Ishikawa (cell line): ENCODE data around the gene OGDHL.
A peak's percentile ranks its signal among the peaks of the same experiment; 100 is the strongest.

Source experiments
- CEBPB ChIP-seq: IDR thresholded peaks from 2 replicates; pipeline ENCODE4 v1.6.1; 2012
- CREB1 ChIP-seq: IDR thresholded peaks from 2 replicates; pipeline ENCODE4 v1.6.1; 2012; ENCODE audit warnings: low read depth
- EGR1 ChIP-seq: IDR thresholded peaks from 2 replicates; pipeline ENCODE4 v1.6.1; 2012
- EP300 ChIP-seq: IDR thresholded peaks from 2 replicates; pipeline ENCODE4 v1.6.1; 2012; ENCODE audit warnings: borderline replicate concordance
- FOXM1 ChIP-seq: IDR thresholded peaks from 2 replicates; pipeline ENCODE4 v1.6.1; 2012; ENCODE audit warnings: low read depth, borderline replicate concordance
- MAX ChIP-seq: IDR thresholded peaks from 2 replicates; pipeline ENCODE4 v1.6.1; 2012
- NFIC ChIP-seq: IDR thresholded peaks from 2 replicates; pipeline ENCODE4 v1.6.1; 2012
- RAD21 ChIP-seq: IDR thresholded peaks from 2 replicates; pipeline ENCODE4 v1.6.1; 2012; ENCODE audit warnings: low read depth
- REST ChIP-seq: IDR thresholded peaks from 2 replicates; pipeline ENCODE4 v1.6.1; 2012; ENCODE audit warnings: low read depth, mild to moderate bottlenecking
- TAF1 ChIP-seq: IDR thresholded peaks from 2 replicates; pipeline ENCODE4 v1.6.1; 2012; ENCODE audit warnings: low read depth, mild to moderate bottlenecking
- TCF12 ChIP-seq: IDR thresholded peaks from 2 replicates; pipeline ENCODE4 v1.6.1; 2012; ENCODE audit warnings: low read depth
- TEAD4 ChIP-seq: IDR thresholded peaks from 2 replicates; pipeline ENCODE4 v1.6.1; 2012
- USF1 ChIP-seq: IDR thresholded peaks from 2 replicates; pipeline ENCODE4 v1.6.1; 2012
- YY1 ChIP-seq: IDR thresholded peaks from 2 replicates; pipeline ENCODE4 v1.6.1; 2012; ENCODE audit warnings: low read depth
- ZBTB7A ChIP-seq: IDR thresholded peaks from 2 replicates; pipeline ENCODE4 v1.6.1; 2012; ENCODE audit warnings: low read depth

Gene OGDHL

GRCh38 chr10:49766484-49766883, 4.4 kb upstream of the OGDHL start:
- no peak for TF ChIP-seq YY1
- TF ChIP-seq CEBPB: no peak
- no peak for TF ChIP-seq FOXM1
- TF ChIP-seq NFIC: no peak
- TF ChIP-seq EGR1: no peak
- no peak for TF ChIP-seq TCF12
- no peak for TF ChIP-seq CREB1
- TF ChIP-seq MAX: no peak
- TF ChIP-seq RAD21: no peak
- TF ChIP-seq TEAD4: no peak
- TF ChIP-seq USF1: no peak
- no peak for TF ChIP-seq EP300

GRCh38 chr10:49762566-49762877, 399 bp upstream of the OGDHL start:
- TF ChIP-seq CEBPB (no peak), YY1 (no peak), REST (no peak; the same call in none of the 2 replicates), MAX (no peak), USF1 (no peak), TAF1 (no peak), NFIC (no peak), FOXM1 (no peak), ZBTB7A (no peak), CREB1 (no peak), TEAD4 (no peak), EP300 (no peak), TCF12 (no peak), RAD21 (no peak), EGR1 (no peak)

- no peak for TF ChIP-seq RAD21
- no peak for TF ChIP-seq MAX
- TF ChIP-seq FOXM1: no peak
- TF ChIP-seq CEBPB: no peak
- TF ChIP-seq TCF12: no peak
These were observed 828 bp downstream of the OGDHL start for GRCh38 chr10:49761201-49761788.

GRCh38 chr10:49760789-49761188, 1.3 kb downstream of the OGDHL start:
- no peak for TF ChIP-seq ZBTB7A

GRCh38 chr10:49759787-49760551, 2.2 kb downstream of the OGDHL start:
- TF ChIP-seq TCF12: no peak
- TF ChIP-seq RAD21: peak; percentile 12; the same call in 1 of the 2 replicates

GRCh38 chr10:49758249-49758930, 3.7 kb downstream of the OGDHL start:
- TF ChIP-seq EP300 (no peak), TAF1 (no peak)

GRCh38 chr10:49756641-49757040, 5.5 kb downstream of the OGDHL start:
- no peak for TF ChIP-seq USF1
- no peak for TF ChIP-seq TAF1
- TF ChIP-seq EGR1: no peak
- TF ChIP-seq MAX: no peak
- TF ChIP-seq YY1: no peak
- TF ChIP-seq NFIC: no peak
- TF ChIP-seq ZBTB7A: no peak
- TF ChIP-seq EP300: no peak
- TF ChIP-seq TEAD4: no peak
- no peak for TF ChIP-seq CEBPB
- TF ChIP-seq TCF12: no peak
- TF ChIP-seq RAD21: no peak
- no peak for TF ChIP-seq FOXM1
